Heart right ventricle (tissue), 16 donors: ENCODE measurements around the gene RMND5B. TPM values are rescaled to one million over a fixed set of nuclear protein-coding genes. Genes with fewer than 3 reads are reported as not detected.

Experiments used
- ATAC-seq, 8 donors: fragments of 200-7000 bp; cut with Tn5 transposase; one replicate each; pipeline ENCODE4 v1.9.1; 2020; ENCODE audit warnings: mild to moderate bottlenecking in 8 of 8, moderate library complexity in 8 of 8, moderate number of reproducible peaks in 1 of 8
- DNase-seq, 2 donors: peaks; one replicate each; pipeline ENCODE4 v3.0.0-alpha.2; 2020
- H3K27ac ChIP-seq, 10 donors: fragments of 200-600 bp; sonication (generic) in 2 of 10; one replicate each; pipeline versions ENCODE4 v1.5.0 to v1.8.0; 2020 to 2022; ENCODE audit warnings: mild to moderate bottlenecking in 3 of 10
- H3K27me3 ChIP-seq, 7 donors: fragments of 200-600 bp; one replicate each; pipeline ENCODE4 v1.8.0; 2021 to 2022; ENCODE audit warnings: mild to moderate bottlenecking in 2 of 7
- H3K36me3 ChIP-seq, 9 donors: fragments of 200-600 bp; sonication (generic) in 1 of 9; one replicate each; pipeline versions ENCODE4 v1.5.0 to v1.8.0; 2020 to 2022; ENCODE audit warnings: mild to moderate bottlenecking in 2 of 9
- H3K4me1 ChIP-seq, 9 donors: fragments of 200-600 bp; sonication (generic) in 1 of 9; one replicate each; pipeline versions ENCODE4 v1.5.0 to v1.8.0; 2020 to 2022; ENCODE audit warnings: mild to moderate bottlenecking in 4 of 9
- H3K4me3 ChIP-seq, 10 donors: fragments of 200-600 bp; sonication (generic) in 2 of 10; one replicate each; pipeline versions ENCODE4 v1.5.0 to v1.8.0; 2020 to 2022; ENCODE audit warnings: mild to moderate bottlenecking in 7 of 10, moderate library complexity in 2 of 10
- H3K9me3 ChIP-seq, 11 donors: fragments of 200-600 bp in 10 of 11; sonication (generic) in 2 of 11; one replicate each; pipeline versions ENCODE4 v1.5.0 to v1.8.0; 2013 to 2022; ENCODE audit warnings: mild to moderate bottlenecking in 2 of 11, control low read depth in 1 of 11, moderate library complexity in 1 of 11
- WGBS, 2 donors: extraction: QIAGEN DNeasy Blood & Tissue Kit; methylation state at CpG; one replicate each; pipeline ENCODE4 v1.1.7; 2013; ENCODE audit warnings: inconsistent platforms in 1 of 2; 5-methylcytosine and 5-hydroxymethylcytosine counted together
- intact Hi-C, 10 donors: fragments of 100-400 bp; cut with DNase I; formaldehyde crosslinking; loops; one replicate each; pipeline versions ENCODE4 v1.11.1 to v1.14.2; 2022
- polyA plus RNA-seq, 2 donors: library from polyadenylated mRNA; stranded (reverse); fragments of 200-250 nt; gene quantifications; one replicate each; pipeline ENCODE4 v1.2.3, GENCODE V29; 2013
- total RNA-seq, 10 donors: library from RNA; stranded (reverse); fragmentation: NEBNext Ultra II Directional in 3 of 10; extraction: Animal tissue kit (Norgen Biotek cat#: 25700) in 3 of 10; gene quantifications; one replicate each; pipeline versions ENCODE4 v1.2.1 to v1.2.4, GENCODE V29; 2021 to 2023
- TF ChIP-seq, protein P1 (sequence below), 9 donors: fragments of 200-600 bp; sonication (generic) in 2 of 9; IDR thresholded peaks; one replicate each; pipeline versions ENCODE4 v1.5.0 to v1.8.0; 2021 to 2022; ENCODE audit warnings: antibody characterized with exemption in 9 of 9, mild to moderate bottlenecking in 5 of 9, moderate library complexity in 1 of 9
- donor health status: Arrhythmogenic right ventricular cardiomyopathy.
- donor health status: ischemic (EF 13 %, LVEDD 7.1; RV severe dilation, severe dysfunction).
- donor health status: healthy with polysubstance abuse.
- donor health status: DM: no; HTN: yes; CAD: no.
- donor health status: DM: no; HTN: no; CAD: no.
- donor health status: ischemic (EF 25% LVEDD 6.9; RV normal size, moderate dysfunction).
- donor health status: ischemic (EF 25% LVEDD 5.7; RV mildly dilated, moderate dysfunction).
- donor health status: healthy.
- donor health status: DM: yes; HTN: yes; CAD: no.
- donor health status: Ischemic cardiomyopathy.
- donor health status: ischemic (EF 35%, LVEDD 5.7; RV mildly dilated, moderate dysfunction).
- donor health status: nonischemic (EF 11% LVEDD 7.7; RV severe dilation, severe dysfunction).
- donor health status: DM: yes; HTN: yes; CAD: no.
- donor health status: PGD.
- donor health status: ischemic (EF 29% LVEDD 5.4; RV normal size, mild dysfunction).
- donor health status: nonischemic (EF 23%, LVEDD 6.1; RV moderate dilation, normal function).

RMND5B gene
- total and polyA plus RNA-seq, 12 donors, result 29.1 to 38.5 (median 32.8) TPM

DNA sequence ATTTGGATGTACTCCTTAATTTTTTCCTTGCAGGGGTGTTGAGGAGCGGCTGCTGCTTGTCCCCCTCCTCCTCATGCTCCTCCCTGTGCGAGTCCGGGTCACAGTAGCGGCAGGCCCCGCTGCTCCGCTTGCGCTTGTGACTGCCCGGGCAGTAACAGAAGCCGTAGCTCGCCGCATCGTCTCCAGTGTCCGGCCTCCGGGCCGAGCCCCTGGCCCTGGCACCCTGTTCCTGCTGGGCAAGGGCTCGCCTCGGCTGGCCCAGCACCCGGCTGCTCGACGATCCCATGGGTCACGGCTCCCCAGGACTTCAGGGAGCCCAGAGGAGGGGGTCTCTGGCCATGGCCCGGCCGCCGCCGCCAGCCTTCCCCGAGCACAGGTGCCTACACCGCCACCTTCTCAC, 56.2 kb downstream of the RMND5B start, which contains the start of gene GMCL2:
TSS of gene GMCL2 (minus strand) at position 358 of the 400 bp plus-strand sequence. CDS start at position 286, 72 bp downstream.
- 71 to 95% methylated on average over 27 of the region's 27 CpGs for WGBS, 2 donors
- peak within 1 kb of the TSS in 1 of 10 donors; percentile 25 for H3K4me3 ChIP-seq
- H3K27ac ChIP-seq, result no peak within 1 kb of the TSS
- intact Hi-C loops, result no loop called here
- DNase-seq (no peak), ATAC-seq (no peak)
- H3K4me1 ChIP-seq, result peaks cover 0 to 8% (median 0%) of the 10 kb centered on the region in 9 donors
- H3K36me3 ChIP-seq, result no peaks in the 10 kb centered on the region
- no peaks in the 10 kb centered on the region for H3K9me3 ChIP-seq
- TF ChIP-seq, protein P1, sequence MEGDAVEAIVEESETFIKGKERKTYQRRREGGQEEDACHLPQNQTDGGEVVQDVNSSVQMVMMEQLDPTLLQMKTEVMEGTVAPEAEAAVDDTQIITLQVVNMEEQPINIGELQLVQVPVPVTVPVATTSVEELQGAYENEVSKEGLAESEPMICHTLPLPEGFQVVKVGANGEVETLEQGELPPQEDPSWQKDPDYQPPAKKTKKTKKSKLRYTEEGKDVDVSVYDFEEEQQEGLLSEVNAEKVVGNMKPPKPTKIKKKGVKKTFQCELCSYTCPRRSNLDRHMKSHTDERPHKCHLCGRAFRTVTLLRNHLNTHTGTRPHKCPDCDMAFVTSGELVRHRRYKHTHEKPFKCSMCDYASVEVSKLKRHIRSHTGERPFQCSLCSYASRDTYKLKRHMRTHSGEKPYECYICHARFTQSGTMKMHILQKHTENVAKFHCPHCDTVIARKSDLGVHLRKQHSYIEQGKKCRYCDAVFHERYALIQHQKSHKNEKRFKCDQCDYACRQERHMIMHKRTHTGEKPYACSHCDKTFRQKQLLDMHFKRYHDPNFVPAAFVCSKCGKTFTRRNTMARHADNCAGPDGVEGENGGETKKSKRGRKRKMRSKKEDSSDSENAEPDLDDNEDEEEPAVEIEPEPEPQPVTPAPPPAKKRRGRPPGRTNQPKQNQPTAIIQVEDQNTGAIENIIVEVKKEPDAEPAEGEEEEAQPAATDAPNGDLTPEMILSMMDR (IDR thresholded peaks at IDR 0.05), result no peak
- H3K27me3 ChIP-seq, result peaks cover 0 to 24% (median 0%) of the 10 kb centered on the region in 7 donors

DNA sequence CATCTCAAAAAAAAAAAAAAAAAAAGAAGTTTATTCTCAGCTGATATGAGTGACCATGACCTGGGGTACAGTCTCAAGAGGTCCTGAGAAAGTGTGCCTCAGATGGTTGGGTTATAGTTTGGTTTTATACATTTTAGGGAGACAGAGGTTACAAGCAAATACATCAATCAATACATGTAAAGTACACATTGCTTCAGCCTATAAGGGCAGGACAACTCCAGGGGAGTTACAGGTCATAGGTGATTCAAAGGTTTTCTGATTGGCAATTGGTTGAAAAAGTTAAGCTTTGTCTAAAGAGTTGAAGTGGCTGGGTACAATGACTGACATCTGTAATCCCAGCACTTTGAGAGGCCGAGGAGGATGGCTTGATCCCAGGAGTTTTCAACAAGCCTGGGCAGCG, 58.6 kb downstream of the RMND5B start:
- no peaks in the 10 kb centered on the region for H3K36me3 ChIP-seq
- no peak overlapping the region for H3K27ac ChIP-seq
- peaks cover 0 to 36% (median 11%) of the 10 kb centered on the region in 7 donors for H3K27me3 ChIP-seq
- TF ChIP-seq, protein P1 (IDR thresholded peaks at IDR 0.05), result no peak
- intact Hi-C loops, result no loop called here
- H3K4me1 ChIP-seq, result peaks cover 0 to 6% (median 0%) of the 10 kb centered on the region in 9 donors
- DNase-seq (no peak), ATAC-seq (no peak)
- H3K4me3 ChIP-seq, result no peak overlapping the region
- 42 to 61% methylated on average over 2 of the region's 2 CpGs for WGBS, 2 donors
- no peaks in the 10 kb centered on the region for H3K9me3 ChIP-seq

DNA sequence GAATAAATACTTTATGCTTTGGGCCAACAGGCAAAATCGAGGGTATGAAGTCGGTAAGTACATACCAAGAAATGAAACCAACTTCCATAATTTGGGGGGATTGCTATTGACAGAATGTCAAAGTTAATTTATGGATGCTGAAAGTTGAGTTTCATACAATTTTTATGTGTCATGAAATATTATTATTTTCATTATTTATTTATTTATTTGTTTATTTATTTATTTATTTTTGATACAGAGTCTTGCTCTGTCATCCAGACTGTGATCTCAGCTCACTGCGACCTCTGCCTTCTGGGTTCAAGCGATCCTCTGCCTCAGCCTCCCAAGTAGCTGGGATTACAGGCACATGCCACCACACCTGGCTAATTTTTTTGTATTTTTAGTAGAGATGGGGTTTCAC, 60.8 kb downstream of the RMND5B start:
- intact Hi-C loops, result no loop called here
- Histone ChIP-seq H3K36me3 (no peaks in the 10 kb centered on the region), H3K4me3 (no peak overlapping the region), H3K27ac (no peak overlapping the region), H3K9me3 (no peaks in the 10 kb centered on the region), H3K4me1 (peaks cover 0 to 6% (median 0%) of the 10 kb centered on the region in 9 donors), H3K27me3 (peaks cover 0 to 44% (median 16%) of the 10 kb centered on the region in 7 donors)
- DNase-seq (no peak), ATAC-seq (no peak)
- WGBS, 2 donors, result 73 to 88% methylated on average over 4 of the region's 4 CpGs
- TF ChIP-seq, protein P1 (IDR thresholded peaks at IDR 0.05), result no peak

DNA sequence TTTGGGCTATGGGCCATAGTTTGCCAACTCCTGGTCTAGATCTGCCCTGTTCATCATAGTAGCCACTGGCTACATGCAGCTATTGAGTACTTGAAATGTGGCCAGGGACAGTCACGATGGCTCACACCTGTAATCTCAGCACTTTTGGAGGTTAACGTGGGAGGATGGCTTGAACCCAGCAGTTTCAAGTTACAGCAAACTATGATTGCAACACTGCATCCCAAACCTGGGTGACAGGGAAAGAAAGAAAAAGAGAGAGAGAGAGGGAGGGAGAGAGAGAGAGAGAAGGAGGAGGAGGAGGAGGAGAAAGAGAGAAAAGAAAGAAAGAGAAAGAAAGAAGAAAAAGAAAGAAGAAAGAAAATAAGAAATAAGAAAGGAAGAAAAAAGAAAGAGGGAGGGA, 61.4 kb downstream of the RMND5B start:
- TF ChIP-seq, protein P1 (IDR thresholded peaks at IDR 0.05), result no peak
- ATAC-seq (no peak), DNase-seq (no peak)
- intact Hi-C loops, result no loop called here
- H3K27ac ChIP-seq, result no peak overlapping the region
- no peaks in the 10 kb centered on the region for H3K36me3 ChIP-seq
- no peak overlapping the region for H3K4me3 ChIP-seq
- H3K9me3 ChIP-seq, result no peaks in the 10 kb centered on the region
- H3K27me3 ChIP-seq, result peaks cover 0 to 44% (median 16%) of the 10 kb centered on the region in 7 donors
- peaks cover 0 to 6% (median 0%) of the 10 kb centered on the region in 9 donors for H3K4me1 ChIP-seq
- 67% methylated on average over 2 of the region's 2 CpGs for WGBS, 2 donors
